Islet of Langerhans (tissue), 1 donor: Measurements from ENCODE around the gene PSME1.
A peak's percentile ranks its signal among the peaks of the same experiment; 100 is the strongest.
"Not testable (repeated sequence)": the region's sequence is repeated elsewhere in the genome, so short reads cannot be mapped to it uniquely, and the experiment has no call there.

Experiments
- FAIRE-seq: peaks from one replicate; lab custom pipeline; 2011; peaks lifted over from hg19 to GRCh38; lab: Jason Lieb, UNC

The PSME1 gene

GRCh38 chr14:24105609-24106239 is 30.3 kb upstream of the PSME1 start:
- FAIRE-seq, result not testable (repeated sequence)

- FAIRE-seq, result no peak
Measured at GRCh38 chr14:24106672-24107271, 29.2 kb upstream of the PSME1 start.

GRCh38 chr14:24108336-24108874 is 27.6 kb upstream of the PSME1 start:
- no peak for FAIRE-seq

GRCh38 chr14:24110060-24110459 is 25.9 kb upstream of the PSME1 start:
- FAIRE-seq, result no peak

GRCh38 chr14:24110523-24110922 is 25.5 kb upstream of the PSME1 start:
- no peak for FAIRE-seq

- no peak for FAIRE-seq
Measured at GRCh38 chr14:24113379-24113800, 22.6 kb upstream of the PSME1 start.

GRCh38 chr14:24113801-24114531 is 22.0 kb upstream of the PSME1 start:
- no peak for FAIRE-seq

GRCh38 chr14:24114532-24115421 is 21.2 kb upstream of the PSME1 start, which contains the start of the genes DCAF11 and NRL:
Gene DCAF11, plus strand, starts transcription at chr14:24114777. Its CDS starts 818 bp downstream, at chr14:24115595.
Gene NRL, minus strand, starts transcription at chr14:24114949. Its CDS starts 32,101 bp downstream, at chr14:24082848.
- FAIRE-seq, result peak; percentile 90

GRCh38 chr14:24115422-24116127 is 20.4 kb upstream of the PSME1 start:
- no peak for FAIRE-seq

- no peak for FAIRE-seq
Measured at GRCh38 chr14:24116128-24116814, 19.7 kb upstream of the PSME1 start.

- no peak for FAIRE-seq
Measured at GRCh38 chr14:24117179-24117578, 18.8 kb upstream of the PSME1 start.

GRCh38 chr14:24119691-24120090 is 16.3 kb upstream of the PSME1 start:
- FAIRE-seq, result no peak

- no peak for FAIRE-seq
Measured at GRCh38 chr14:24121210-24121609, 14.8 kb upstream of the PSME1 start.

GRCh38 chr14:24122416-24122815 is 13.6 kb upstream of the PSME1 start:
- FAIRE-seq, result no peak

GRCh38 chr14:24122898-24123297 is 13.1 kb upstream of the PSME1 start:
- no peak for FAIRE-seq

GRCh38 chr14:24123424-24124417 is 12.3 kb upstream of the PSME1 start:
- no peak for FAIRE-seq

GRCh38 chr14:24126939-24127338 is 9.1 kb upstream of the PSME1 start:
- FAIRE-seq, result no peak

GRCh38 chr14:24127673-24128072 is 8.3 kb upstream of the PSME1 start:
- FAIRE-seq, result no peak

GRCh38 chr14:24129410-24129998 is 6.5 kb upstream of the PSME1 start:
- no peak for FAIRE-seq
